Erythroblast (primary cell): ENCODE data around the gene EYA2.

ENCODE experiments used
- GATA1 ChIP-seq: IDR thresholded peaks from 2 replicates; pipeline ENCODE4 v1.6.1; 2011; ENCODE audit warnings: low read depth, mild to moderate bottlenecking, control low read depth, low read length, moderate library complexity
- POLR2A ChIP-seq: IDR thresholded peaks from 2 replicates; pipeline ENCODE4 v1.6.1; 2011; ENCODE audit warnings: mild to moderate bottlenecking, low read length

- TF ChIP-seq POLR2A (no peak), GATA1 (no peak)
Observed at GRCh38 chr20:46990596-46991104, 96.0 kb downstream of the EYA2 start.
